Stimulated activated CD8-positive, alpha-beta memory T cell treated with anti-CD3 and anti-CD28 coated beads, Interleukin-7, amount 100 ng/mL, for 24 hours (primary cell): ENCODE data around the gene PRMT9.

Experiments used
- DNase-seq: peaks from one replicate; pipeline ENCODE4 v3.0.0-alpha.2; 2020; ENCODE audit warnings: low read depth

PRMT9 gene

GRCh38 chr4:147678796-147679549 lies 5.0 kb downstream of the PRMT9 start:
- DNase-seq: no peak

DNA sequence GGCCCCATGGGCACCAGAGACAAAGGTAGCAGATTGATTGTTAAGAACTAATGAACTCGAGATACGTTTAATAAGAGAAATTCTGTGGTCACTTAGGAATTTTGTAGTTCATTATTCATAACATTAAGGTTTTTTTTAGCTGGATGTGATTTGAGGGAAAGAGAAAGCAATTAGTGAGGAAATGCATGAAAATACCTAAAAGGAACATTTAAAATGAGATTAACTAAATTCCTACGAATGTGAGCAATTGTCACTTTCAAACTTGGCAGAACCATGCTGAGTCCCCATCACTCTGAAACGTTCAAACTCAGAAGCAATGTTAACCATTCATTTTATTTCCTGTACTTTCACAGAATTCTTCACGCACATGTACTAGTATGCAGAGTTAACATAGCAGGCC lies 5.9 kb downstream of the PRMT9 start:
- DNase-seq: no peak

DNA sequence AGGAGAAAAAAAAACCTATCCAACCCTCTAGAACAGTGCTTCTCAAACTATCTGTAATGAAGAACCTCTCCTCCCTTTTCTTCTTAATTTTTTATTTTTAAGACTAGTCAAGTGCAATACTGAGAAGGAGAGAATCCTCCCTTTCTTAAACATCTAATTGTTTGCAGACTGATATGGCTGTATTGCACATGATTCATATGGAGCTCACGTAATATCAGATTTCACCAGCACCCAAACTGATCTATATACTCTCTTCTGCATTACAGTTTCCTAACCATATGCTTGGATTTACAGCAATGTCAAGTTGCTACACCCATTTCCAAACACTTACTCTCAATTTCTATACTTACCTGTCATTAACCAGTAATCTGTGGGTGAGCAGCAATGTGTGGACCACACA lies 9.5 kb downstream of the PRMT9 start:
- DNase-seq: no peak

DNA sequence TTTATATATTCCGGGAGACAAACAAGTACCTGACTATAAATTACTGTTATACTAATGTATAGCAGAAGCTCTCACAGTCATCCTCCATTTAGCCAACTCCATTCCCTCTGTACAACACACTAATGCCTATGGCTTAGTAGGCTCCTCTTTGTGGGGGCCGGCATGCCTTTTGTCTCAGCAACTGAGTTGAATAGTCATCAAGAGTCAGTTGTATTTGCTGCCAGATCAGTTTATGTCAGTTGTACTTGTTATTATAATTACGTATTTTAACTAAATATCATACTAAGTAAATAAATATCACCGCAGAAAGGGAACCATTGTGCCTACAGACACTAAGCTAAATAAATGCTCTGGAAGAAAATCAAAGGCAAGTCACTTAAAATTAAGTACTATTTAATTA lies 9.9 kb downstream of the PRMT9 start:
- DNase-seq: no peak

GRCh38 chr4:147658501-147658900 lies 25.5 kb downstream of the PRMT9 start:
- no peak for DNase-seq

DNA sequence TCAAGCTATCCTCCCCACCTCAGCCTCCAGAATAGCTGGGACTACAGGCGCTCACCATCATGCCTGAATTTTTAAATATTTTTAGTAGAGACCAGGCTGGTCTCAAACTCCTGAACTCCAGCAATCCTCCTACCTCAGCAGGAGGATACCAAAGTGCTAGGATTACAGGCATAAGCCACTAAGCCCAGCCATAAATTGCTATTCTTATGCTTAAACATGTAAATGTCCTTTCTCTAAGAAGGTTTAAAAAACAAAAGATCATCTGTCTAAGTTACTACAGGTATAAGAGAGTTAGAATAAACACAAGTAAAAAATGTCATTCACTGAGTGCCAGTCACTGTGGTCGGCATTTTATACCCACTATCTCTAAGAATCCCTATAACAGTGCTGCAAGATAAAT lies 28.3 kb downstream of the PRMT9 start:
- DNase-seq: no peak

GRCh38 chr4:147651563-147651962 lies 32.4 kb downstream of the PRMT9 start:
- no peak for DNase-seq

GRCh38 chr4:147648656-147649055 lies 35.3 kb downstream of the PRMT9 start:
- no peak for DNase-seq

- no peak for DNase-seq
Measured at GRCh38 chr4:147645099-147645498, 38.9 kb downstream of the PRMT9 start.

DNA sequence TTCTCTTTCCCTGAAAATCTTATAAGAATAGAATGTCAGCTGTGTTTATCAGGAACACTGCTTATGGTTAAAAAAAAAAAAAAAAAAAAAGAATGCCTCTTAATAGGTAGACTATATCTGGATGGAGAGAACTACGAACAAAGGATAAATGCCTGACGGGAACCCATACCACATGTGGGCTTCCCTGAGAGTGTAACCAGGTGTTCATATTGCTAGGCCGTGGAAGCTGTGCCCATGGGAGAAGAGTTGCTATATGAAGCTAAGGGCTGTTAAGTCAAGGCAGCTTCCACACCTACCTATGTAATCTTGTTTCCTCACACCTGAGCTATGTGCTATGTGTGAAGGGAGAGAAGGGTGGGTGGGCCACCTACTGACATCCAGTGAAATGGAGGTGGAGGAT lies 39.5 kb downstream of the PRMT9 start:
- no peak for DNase-seq

DNA sequence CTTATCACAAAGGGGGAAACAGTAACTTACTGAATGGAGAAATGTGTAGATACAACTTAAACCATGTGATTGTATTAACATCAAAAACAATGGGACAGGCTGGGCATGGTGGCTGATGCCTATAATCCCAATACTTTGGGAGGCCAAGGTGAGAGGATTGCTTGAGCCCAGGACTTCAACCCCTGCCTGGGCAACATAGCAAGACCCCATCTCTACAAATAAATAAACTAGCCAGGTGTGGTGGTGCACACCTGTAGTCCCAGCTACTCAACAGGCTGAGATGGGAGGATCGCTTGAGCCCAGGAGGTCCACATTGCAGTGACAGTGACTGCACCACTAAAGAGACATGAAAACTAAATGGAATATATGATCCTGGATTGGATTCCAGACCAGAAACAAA lies 40.3 kb downstream of the PRMT9 start:
- no peak for DNase-seq

GRCh38 chr4:147640331-147640730 lies 43.6 kb downstream of the PRMT9 start:
- DNase-seq: no peak

- DNase-seq: no peak
Measured at GRCh38 chr4:147639388-147639787, 44.6 kb downstream of the PRMT9 start.

DNA sequence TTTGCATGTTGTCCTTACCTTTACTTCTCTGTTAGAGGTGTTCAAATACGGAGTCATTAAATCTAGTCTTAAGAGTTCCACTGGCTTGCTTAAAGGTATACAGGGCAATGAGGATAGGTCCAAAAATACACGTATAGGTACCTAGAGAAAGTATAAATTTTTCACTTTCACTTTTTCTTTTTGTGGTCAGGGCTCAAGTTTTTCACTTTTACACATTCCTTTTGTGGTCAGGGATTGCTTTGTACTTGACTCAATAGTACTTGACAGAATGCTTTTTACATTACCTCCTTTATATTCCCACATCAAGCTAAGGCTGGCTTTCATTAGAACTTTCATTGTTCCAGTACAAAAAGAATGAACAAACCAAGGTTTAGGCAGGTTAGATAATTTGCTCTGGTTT lies 45.0 kb downstream of the PRMT9 start:
- no peak for DNase-seq

- DNase-seq: no peak
Measured at GRCh38 chr4:147638365-147638764, 45.6 kb downstream of the PRMT9 start.

GRCh38 chr4:147635348-147635747 lies 48.6 kb downstream of the PRMT9 start:
- no peak for DNase-seq

DNA sequence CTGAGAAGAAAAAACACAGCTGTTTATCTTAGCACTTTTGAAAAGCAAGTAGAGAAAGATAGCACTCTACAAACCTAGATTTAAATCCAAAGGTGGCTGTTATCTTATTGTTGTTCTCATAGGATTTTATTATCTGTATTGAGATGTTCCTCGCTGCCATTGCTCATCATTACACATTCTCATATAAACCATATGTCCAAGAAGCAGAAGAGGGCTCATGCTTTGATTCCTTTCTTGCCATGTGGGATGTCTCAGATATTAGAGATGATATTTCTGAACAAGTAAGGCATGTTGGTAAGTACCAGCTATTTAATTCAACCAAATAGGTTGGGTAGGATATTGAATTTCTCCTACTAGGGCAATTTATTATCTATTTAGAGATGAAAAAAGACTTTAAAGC lies 50.3 kb downstream of the PRMT9 start:
- no peak for DNase-seq

- DNase-seq: no peak
Measured at GRCh38 chr4:147633113-147633512, 50.9 kb downstream of the PRMT9 start.

- no peak for DNase-seq
Measured at GRCh38 chr4:147629783-147630730, 53.9 kb downstream of the PRMT9 start.

GRCh38 chr4:147628415-147628814 lies 55.5 kb downstream of the PRMT9 start:
- no peak for DNase-seq

DNA sequence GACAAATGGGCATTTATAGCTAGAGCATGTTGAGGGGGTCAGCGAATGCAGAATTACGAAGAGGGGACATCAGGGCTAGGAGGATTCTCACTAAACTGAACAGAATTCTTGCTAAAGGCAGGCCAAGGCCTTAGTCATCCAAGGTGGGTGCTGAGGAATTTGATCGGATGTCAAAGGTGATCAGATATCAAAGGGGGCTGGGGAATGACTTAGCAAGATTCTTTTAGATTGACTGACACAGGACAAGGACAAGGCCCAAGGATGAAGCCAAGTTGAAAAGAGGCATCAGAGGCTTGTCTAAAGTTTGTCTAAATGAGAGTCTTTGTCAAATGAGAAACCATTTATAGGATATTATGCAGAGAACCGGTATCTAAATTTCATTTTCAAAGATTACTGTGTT lies 57.1 kb downstream of the PRMT9 start:
- no peak for DNase-seq

GRCh38 chr4:147625733-147626132 lies 58.2 kb downstream of the PRMT9 start:
- DNase-seq: no peak

DNA sequence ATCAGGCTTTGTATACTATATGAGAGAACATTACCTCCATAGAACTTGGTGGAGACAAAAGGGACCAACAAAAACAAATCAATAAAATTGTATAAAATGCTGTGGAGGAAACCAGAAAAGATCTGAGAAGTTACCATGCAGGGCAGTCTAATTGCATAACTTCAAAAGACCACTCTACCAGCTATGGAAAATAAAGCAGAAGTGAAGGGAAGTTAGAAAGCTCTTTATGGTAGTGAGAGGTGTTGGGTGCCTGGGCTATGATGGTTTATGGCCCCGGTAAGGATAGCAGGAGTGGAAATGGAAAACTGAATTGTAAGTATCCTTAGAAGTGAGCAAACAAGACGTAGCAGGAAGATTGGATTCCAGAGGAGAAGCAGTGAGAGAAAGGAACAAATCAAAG lies 63.6 kb downstream of the PRMT9 start:
- no peak for DNase-seq
